H1 (cell line): ENCODE data around the gene ABCG1. TPM values are rescaled to one million over a fixed set of nuclear protein-coding genes. Genes with fewer than 3 reads are reported as not detected.

Source experiments
- CTCF ChIA-PET: fragments of 300-600 bp; sonication (Branson Sonifier 250); formaldehyde crosslinking; loops from one replicate; lab custom pipeline; 2021; ENCODE audit not compliant: partially characterized antibody; lab: Charles Lee
- POLR2A ChIA-PET: fragments of 300-600 bp; sonication (Branson Sonifier 250); formaldehyde crosslinking; loops from one replicate; lab custom pipeline; 2021; ENCODE audit warnings: inconsistent platforms; ENCODE audit not compliant: partially characterized antibody; lab: Charles Lee
- DNase-seq, 2 experiments: peaks; one replicate each; pipeline versions ENCODE4 v3.0.0 to v3.0.0-alpha.2; 2010 to 2022; ENCODE audit warnings: low spot score in 2 of 2, low read depth in 1 of 2, mixed read lengths in 1 of 2
- FAIRE-seq: peaks from 2 replicates; lab custom pipeline; 2011; peaks lifted over from hg19 to GRCh38; lab: Jason Lieb, UNC
- H2AFZ ChIP-seq: 2 replicates; pipeline ENCODE4 v1.8.1; 2012; ENCODE audit warnings: low read length, inconsistent platforms
- H2AK5ac ChIP-seq: 2 replicates; pipeline ENCODE4 v1.6.1; 2013; ENCODE audit warnings: low read depth, low read length
- H2BK120ac ChIP-seq: replicated peaks from 2 replicates; pipeline ENCODE3; 2013; ENCODE audit warnings: low read depth, low read length, inconsistent platforms
- H2BK12ac ChIP-seq: 2 replicates; pipeline ENCODE4 v1.6.1; 2013; ENCODE audit warnings: low read depth, low read length
- H2BK15ac ChIP-seq: 2 replicates; pipeline ENCODE4 v1.6.1; 2013; ENCODE audit warnings: low read length
- H2BK20ac ChIP-seq: 2 replicates; pipeline ENCODE4 v1.6.1; 2013; ENCODE audit warnings: low read length
- H2BK5ac ChIP-seq: 2 replicates; pipeline ENCODE4 v1.6.1; 2013; ENCODE audit warnings: low read depth, low read length
- H3K14ac ChIP-seq: 2 replicates; pipeline ENCODE4 v1.6.1; 2013; ENCODE audit warnings: inconsistent platforms; ENCODE audit not compliant: insufficient read length
- H3K18ac ChIP-seq: 2 replicates; pipeline ENCODE4 v1.6.1; 2013; ENCODE audit warnings: low read length; ENCODE audit errors: extremely low read depth
- H3K23ac ChIP-seq: 2 replicates; pipeline ENCODE4 v1.6.1; 2013; ENCODE audit warnings: inconsistent platforms; ENCODE audit not compliant: insufficient read length
- H3K23me2 ChIP-seq: 2 replicates; pipeline ENCODE4 v1.6.1; 2013; ENCODE audit warnings: low read depth, low read length
- H3K27ac ChIP-seq: 2 replicates; pipeline ENCODE4 v1.6.1; 2011; ENCODE audit warnings: low read depth, low read length, inconsistent platforms
- H3K27me3 ChIP-seq, 4 experiments: replicated peaks in 1 of 4; 1 replicate in 1 of 4; 2 replicates in 3 of 4; pipeline versions ENCODE4 v1.6.1 to v1.8.1; 2011 to 2013; ENCODE audit warnings: low read length in 3 of 4, mild to moderate bottlenecking in 3 of 4, inconsistent platforms in 2 of 4, mixed read lengths in 2 of 4, moderate library complexity in 1 of 4; ENCODE audit not compliant: control insufficient read depth in 3 of 4, insufficient read depth in 3 of 4; ENCODE audit errors: extremely low read depth in 1 of 4
- H3K36me3 ChIP-seq, 4 experiments: 2 replicates each; pipeline versions ENCODE4 v1.6.1 to v1.8.1; 2011 to 2013; ENCODE audit warnings: mild to moderate bottlenecking in 4 of 4, low read length in 3 of 4, moderate library complexity in 2 of 4, control low read depth in 1 of 4, inconsistent platforms in 1 of 4; ENCODE audit not compliant: insufficient read depth in 4 of 4, control insufficient read depth in 2 of 4
- H3K4ac ChIP-seq: replicated peaks from 2 replicates; pipeline ENCODE3; 2013; ENCODE audit warnings: low read length, low read depth, mixed read lengths, inconsistent platforms; ENCODE audit not compliant: insufficient read length
- H3K4me1 ChIP-seq, 4 experiments: replicated peaks in 1 of 4; 1 replicate in 1 of 4; 2 replicates in 3 of 4; pipeline versions ENCODE4 v1.6.1 to v1.8.1; 2011 to 2013; ENCODE audit warnings: low read length in 3 of 4, inconsistent platforms in 2 of 4, mixed read lengths in 1 of 4; ENCODE audit not compliant: insufficient read depth in 4 of 4, control insufficient read depth in 3 of 4
- H3K4me2 ChIP-seq, 2 experiments: 2 replicates each; pipeline versions ENCODE4 v1.6.1 to v1.8.1; 2011 to 2013; ENCODE audit warnings: low read depth in 2 of 2, low read length in 2 of 2, control low read depth in 1 of 2, inconsistent platforms in 1 of 2, mild to moderate bottlenecking in 1 of 2; ENCODE audit not compliant: insufficient read depth in 1 of 2
- H3K4me3 ChIP-seq, 4 experiments: fragments of 200-600, 300-600 bp in 1 of 4; sonication (generic), shearing (Covaris generic), sonication (Bioruptor Twin) in 1 of 4; 2 replicates each; pipeline versions ENCODE4 v1.5.1 to v1.8.1; 2011 to 2016; ENCODE audit warnings: low read length in 4 of 4, low read depth in 3 of 4, control low read depth in 2 of 4, inconsistent platforms in 2 of 4, mild to moderate bottlenecking in 2 of 4, mixed read lengths in 1 of 4, moderate library complexity in 1 of 4; ENCODE audit not compliant: insufficient read depth in 2 of 4; ENCODE audit errors: extremely low read depth in 1 of 4
- H3K56ac ChIP-seq: replicated peaks from 2 replicates; pipeline ENCODE3; 2013; ENCODE audit warnings: low read depth, mild to moderate bottlenecking, mixed read lengths, low read length, inconsistent platforms; ENCODE audit not compliant: insufficient read length
- H3K79me1 ChIP-seq: 2 replicates; pipeline ENCODE4 v1.6.1; 2013; ENCODE audit warnings: low read depth, low read length, control low read depth
- H3K79me2 ChIP-seq, 2 experiments: 2 replicates each; pipeline versions ENCODE4 v1.6.1 to v1.8.1; 2012 to 2013; ENCODE audit warnings: low read length in 2 of 2, mild to moderate bottlenecking in 2 of 2, inconsistent platforms in 1 of 2; ENCODE audit not compliant: insufficient read depth in 2 of 2, control insufficient read depth in 1 of 2
- H3K9ac ChIP-seq, 4 experiments: replicated peaks in 1 of 4; 1 replicate in 1 of 4; 2 replicates in 3 of 4; pipeline versions ENCODE4 v1.6.1 to v1.8.1; 2011 to 2013; ENCODE audit warnings: low read depth in 3 of 4, low read length in 3 of 4, control low read depth in 2 of 4, mild to moderate bottlenecking in 2 of 4, moderate library complexity in 2 of 4, inconsistent platforms in 1 of 4; ENCODE audit errors: extremely low read depth in 1 of 4
- H3K9me3 ChIP-seq, 2 experiments: 2 replicates each; pipeline versions ENCODE4 v1.6.1 to v1.8.1; 2012 to 2013; ENCODE audit warnings: mild to moderate bottlenecking in 2 of 2, moderate library complexity in 2 of 2, control low read depth in 1 of 2, inconsistent platforms in 1 of 2, low read depth in 1 of 2, low read length in 1 of 2, mixed read lengths in 1 of 2; ENCODE audit not compliant: insufficient read depth in 2 of 2
- H4K20me1 ChIP-seq, 2 experiments: replicated peaks in 1 of 2; 2 replicates each; pipeline versions ENCODE3 to v1.8.1; 2011 to 2013; ENCODE audit warnings: inconsistent platforms in 2 of 2, low read length in 2 of 2, mild to moderate bottlenecking in 1 of 2; ENCODE audit not compliant: insufficient read depth in 2 of 2, control insufficient read depth in 1 of 2
- H4K5ac ChIP-seq: 2 replicates; pipeline ENCODE4 v1.6.1; 2013; ENCODE audit warnings: low read length, low read depth, mixed read lengths, inconsistent platforms; ENCODE audit not compliant: insufficient read length
- H4K8ac ChIP-seq: 2 replicates; pipeline ENCODE4 v1.8.0; 2013; ENCODE audit warnings: mild to moderate bottlenecking, moderate library complexity, low read length, inconsistent platforms; ENCODE audit not compliant: insufficient read depth; ENCODE audit errors: extremely low read depth
- H4K91ac ChIP-seq: replicated peaks from 2 replicates; pipeline ENCODE3; 2013; ENCODE audit warnings: low read length, mixed read lengths, inconsistent platforms; ENCODE audit not compliant: insufficient read length
- CTCF ChIP-seq, 3 experiments: IDR thresholded peaks; 1 replicate in 2 of 3; 2 replicates in 1 of 3; pipeline versions ENCODE4 v1.5.1 to v1.6.1; 2011; ENCODE audit warnings: low read length in 3 of 3, mild to moderate bottlenecking in 3 of 3, inconsistent platforms in 2 of 3, low read depth in 1 of 3, moderate library complexity in 1 of 3; ENCODE audit not compliant: insufficient read depth in 1 of 3; ENCODE audit errors: control extremely low read depth in 1 of 3
- FOSL1 ChIP-seq: IDR thresholded peaks from 2 replicates; pipeline ENCODE4 v1.6.1; 2011; ENCODE audit warnings: mild to moderate bottlenecking, low read depth, low read length, moderate library complexity; ENCODE audit not compliant: insufficient read depth
- TCF12 ChIP-seq: IDR thresholded peaks from 2 replicates; pipeline ENCODE4 v1.6.1; 2011; ENCODE audit warnings: low read depth, mild to moderate bottlenecking, low read length
- WGBS, 2 experiments: shearing (Covaris generic) in 1 of 2; methylation state at CpG; one replicate each; pipeline versions ENCODE4 v1.1.6 to v1.1.7; 2013 to 2015; ENCODE audit warnings: low lambda C conversion rate in 2 of 2, mixed read lengths in 2 of 2, inconsistent platforms in 1 of 2, low coverage in 1 of 2, missing lambda C conversion rate in 1 of 2; ENCODE audit not compliant: insufficient replicate concordance in 2 of 2, insufficient coverage in 1 of 2, insufficient read length in 1 of 2; ENCODE audit errors: extremely low coverage in 1 of 2, missing lambda C conversion rate in 1 of 2; 5-methylcytosine and 5-hydroxymethylcytosine counted together
- polyA plus RNA-seq, 7 experiments: library from polyadenylated mRNA; depleted of rRNA in 3 of 7; stranded (reverse) in 5 of 7; unstranded in 2 of 7; fragments of >200 nt in 5 of 7; fragments of 200-250 nt in 2 of 7; gene quantifications; 1 replicate in 5 of 7; 2 replicates in 1 of 7; 4 replicates in 1 of 7; pipeline versions ENCODE4 v1.2.1 to v1.2.3, GENCODE V29; 2011 to 2013; ENCODE audit warnings: missing spikeins in 2 of 7, mixed read lengths in 2 of 7
- total RNA-seq: library from RNA; stranded (reverse); fragmentation: NEBNext Ultra II Directional; extraction: Animal tissue kit (Norgen Biotek cat#: 25700); gene quantifications from 2 replicates; pipeline ENCODE4 v1.2.1, GENCODE V29; 2021

The ABCG1 gene
- total and polyA plus RNA-seq, 2 of the 8 experiments (the other 6 are each of a cell fraction or from before 2014, with no cell fraction given): 2.1 to 4.0 TPM

DNA sequence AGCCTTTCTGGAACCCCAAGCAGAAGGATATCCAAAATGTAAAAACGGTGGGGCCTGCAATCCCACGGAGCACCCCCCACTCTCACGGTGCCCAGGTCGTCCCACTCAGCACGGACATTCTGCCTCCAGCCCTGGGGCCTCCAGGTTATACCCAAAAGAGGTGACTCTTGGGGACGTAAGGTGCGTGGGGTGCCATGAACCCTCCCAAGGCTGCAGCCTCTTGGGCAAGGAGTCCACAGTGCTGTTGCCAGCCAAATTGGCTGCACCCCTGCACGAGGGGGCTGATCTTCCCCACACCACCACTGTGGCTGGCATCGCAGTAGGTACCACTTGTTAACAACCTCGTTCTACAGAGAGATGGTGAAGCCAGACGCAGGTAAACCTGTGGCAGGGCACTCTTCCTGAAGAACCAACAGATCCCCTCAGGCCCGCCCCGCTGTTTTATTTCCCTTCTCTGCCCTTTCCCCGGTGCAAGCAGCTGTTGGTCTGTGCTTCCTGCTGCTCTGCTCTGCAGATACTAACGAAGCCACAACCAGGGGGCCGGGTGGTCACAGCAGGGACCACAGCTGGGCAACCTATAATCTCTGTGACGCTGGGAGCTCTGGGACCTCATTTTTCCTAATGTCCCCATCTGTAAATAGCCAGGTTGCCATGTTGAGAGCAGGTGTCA, 87.6 kb downstream of the ABCG1 start:
- H3K9ac ChIP-seq: no peak overlapping the region
- ChIA-PET POLR2A (no interaction called here), CTCF (interaction anchor here (0.7 to 1.0 kb wide), 2 partner anchors 158 to 161 kb away, joined by 3 read pairs; no protein-coding TSS in a partner anchor)
- H2BK5ac ChIP-seq: no peak overlapping the region
- no peak overlapping the region for H3K56ac ChIP-seq
- no peak overlapping the region for H3K27ac ChIP-seq
- no peaks in the 10 kb centered on the region; the same call in 1 of the 2 replicates for H3K23me2 ChIP-seq
- H3K4ac ChIP-seq: no peak overlapping the region
- 92% methylated on average over 17 of the region's 17 CpGs; no CpG with 5 or more reads in 1 of the 2 experiments for WGBS, 2 experiments
- H2AK5ac ChIP-seq: no peak overlapping the region
- no peak overlapping the region for H2AFZ ChIP-seq
- no peak overlapping the region for H3K4me3 ChIP-seq
- no peak overlapping the region for H4K91ac ChIP-seq
- no peak overlapping the region for H2BK15ac ChIP-seq
- no peak overlapping the region for H3K18ac ChIP-seq
- DNase-seq (no peak), FAIRE-seq (no peak)
- H3K36me3 ChIP-seq: no peaks in the 10 kb centered on the region
- no peak overlapping the region for H3K23ac ChIP-seq
- no peak overlapping the region for H4K8ac ChIP-seq
- H2BK12ac ChIP-seq: no peak overlapping the region
- no peaks in the 10 kb centered on the region for H3K79me1 ChIP-seq
- H3K4me1 ChIP-seq: peaks cover 0 to 5% (median under 1%) of the 10 kb centered on the region in 4 experiments; a peak in 4 of 7 replicates
- H4K5ac ChIP-seq: no peak overlapping the region
- H2BK20ac ChIP-seq: no peak overlapping the region
- H3K79me2 ChIP-seq: no peaks in the 10 kb centered on the region
- no peaks in the 10 kb centered on the region for H4K20me1 ChIP-seq
- peaks cover 0 to 7% (median 3%) of the 10 kb centered on the region in 4 experiments; a peak in 2 of 7 replicates for H3K27me3 ChIP-seq
- no peak overlapping the region for H3K14ac ChIP-seq
- H3K4me2 ChIP-seq: no peak overlapping the region
- H3K9me3 ChIP-seq: no peaks in the 10 kb centered on the region
- H2BK120ac ChIP-seq: no peak overlapping the region
- no peak for TF ChIP-seq FOSL1
- no peak for TF ChIP-seq CTCF (IDR thresholded peaks at IDR 0.05; ENCODE audit: control extremely low read depth in 1 of 3, insufficient read depth in 1 of 3, low read depth in 1 of 3, low read length in 3 of 3)
- no peak for TF ChIP-seq TCF12
